Tibial nerve (tissue), 4 donors: ENCODE results near the gene ZNF500. TPM values are rescaled to one million over a fixed set of nuclear protein-coding genes. Genes with fewer than 3 reads are reported as not detected.

ENCODE experiments used
- DNase-seq, 2 donors: peaks; one replicate each; pipeline ENCODE4 v3.0.0-alpha.2; 2019; ENCODE audit warnings: low spot score in 2 of 2
- H3K27ac ChIP-seq, 4 donors: fragments of 200-600 bp; sonication (generic) in 3 of 4; one replicate each; pipeline ENCODE4 v1.5.1; 2017 to 2019; ENCODE audit warnings: mild to moderate bottlenecking in 1 of 4
- H3K27me3 ChIP-seq, 2 donors: fragments of 200-600 bp; sonication (generic) in 1 of 2; one replicate each; pipeline versions ENCODE4 v1.5.1 to v1.6.0; 2017 to 2019
- H3K36me3 ChIP-seq, 3 donors: fragments of 200-600 bp; sonication (generic); one replicate each; pipeline ENCODE4 v1.5.1; 2018 to 2019
- H3K4me1 ChIP-seq, 4 donors: fragments of 200-600 bp; sonication (generic) in 3 of 4; one replicate each; pipeline ENCODE4 v1.5.1; 2017 to 2019
- H3K4me3 ChIP-seq, 4 donors: fragments of 200-600 bp; sonication (generic) in 3 of 4; one replicate each; pipeline ENCODE4 v1.5.1; 2017 to 2019; ENCODE audit warnings: mild to moderate bottlenecking in 1 of 4, moderate library complexity in 1 of 4
- H3K9me3 ChIP-seq, 4 donors: fragments of 200-600 bp; sonication (generic) in 3 of 4; one replicate each; pipeline ENCODE4 v1.5.1; 2017 to 2019
- EP300 ChIP-seq, 2 donors: sonication (generic); formaldehyde crosslinking; IDR thresholded peaks; one replicate each; pipeline ENCODE4 v1.6.1; 2017; ENCODE audit warnings: antibody characterized with exemption in 2 of 2, mild to moderate bottlenecking in 1 of 2
- POLR2A ChIP-seq, 2 donors: fragments of 450-650 bp; IDR thresholded peaks; one replicate each; pipeline ENCODE4 v1.6.1; 2017; ENCODE audit warnings: antibody characterized with exemption in 2 of 2, mild to moderate bottlenecking in 2 of 2, moderate library complexity in 2 of 2
- WGBS, 2 donors: methylation state at CpG; one replicate each; pipeline ENCODE4 v1.1.5; 2018; 5-methylcytosine and 5-hydroxymethylcytosine counted together
- total RNA-seq, 4 donors: library from RNA; depleted of rRNA; stranded (reverse); fragments of >200 nt; gene quantifications; one replicate each; pipeline ENCODE4 v1.1.0, GENCODE V29; 2016
- TF ChIP-seq, protein P1 (sequence below), 5 experiments: fragments of 200-600 bp in 3 of 5; fragments of 450-650 bp in 2 of 5; sonication (generic) in 3 of 5; IDR thresholded peaks; one replicate each; pipeline ENCODE4 v1.5.1; 2016 to 2019; ENCODE audit warnings: antibody characterized with exemption in 5 of 5, mild to moderate bottlenecking in 3 of 5, moderate library complexity in 2 of 5

Gene ZNF500
- total RNA-seq, 4 donors from 2014 or later, result 20.3 to 43.2 (median 34.4) TPM

DNA sequence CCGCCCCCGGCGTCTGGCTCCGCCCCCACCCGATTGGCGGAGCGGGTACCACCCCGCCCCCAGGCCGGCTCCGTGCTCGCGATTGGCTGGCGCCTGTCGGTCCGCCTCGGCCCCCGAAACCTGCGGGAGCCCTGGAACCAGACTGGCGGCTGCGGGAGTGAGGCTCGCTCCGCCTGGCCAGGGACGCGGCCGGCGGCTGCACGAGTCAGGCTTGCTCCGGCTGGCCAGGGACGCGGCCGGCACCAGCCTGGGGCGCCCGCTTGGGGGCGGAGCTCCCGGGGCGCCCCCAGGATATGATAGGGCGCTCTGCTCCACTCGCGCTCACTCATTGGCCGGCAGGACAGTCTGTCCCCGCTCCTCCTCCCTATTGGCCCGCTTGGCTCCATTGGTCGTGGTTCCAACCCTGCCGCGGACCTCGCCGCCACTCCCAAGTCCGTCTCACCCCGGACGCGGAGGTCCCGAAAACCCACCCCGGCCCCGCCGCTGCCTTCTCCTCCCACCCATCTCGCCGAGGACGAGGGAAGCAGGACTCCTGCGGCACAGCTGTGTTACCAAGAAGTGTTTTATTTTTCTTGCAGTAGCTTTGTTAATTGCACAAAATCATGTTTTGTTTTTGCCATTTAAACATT is 35.8 kb upstream of the ZNF500 start:
- WGBS, 2 donors, result 0 to 1% methylated on average over 33 to 46 of the region's 59 CpGs
- no peak for TF ChIP-seq EP300 (IDR thresholded peaks at IDR 0.05)
- TF ChIP-seq, protein P1, sequence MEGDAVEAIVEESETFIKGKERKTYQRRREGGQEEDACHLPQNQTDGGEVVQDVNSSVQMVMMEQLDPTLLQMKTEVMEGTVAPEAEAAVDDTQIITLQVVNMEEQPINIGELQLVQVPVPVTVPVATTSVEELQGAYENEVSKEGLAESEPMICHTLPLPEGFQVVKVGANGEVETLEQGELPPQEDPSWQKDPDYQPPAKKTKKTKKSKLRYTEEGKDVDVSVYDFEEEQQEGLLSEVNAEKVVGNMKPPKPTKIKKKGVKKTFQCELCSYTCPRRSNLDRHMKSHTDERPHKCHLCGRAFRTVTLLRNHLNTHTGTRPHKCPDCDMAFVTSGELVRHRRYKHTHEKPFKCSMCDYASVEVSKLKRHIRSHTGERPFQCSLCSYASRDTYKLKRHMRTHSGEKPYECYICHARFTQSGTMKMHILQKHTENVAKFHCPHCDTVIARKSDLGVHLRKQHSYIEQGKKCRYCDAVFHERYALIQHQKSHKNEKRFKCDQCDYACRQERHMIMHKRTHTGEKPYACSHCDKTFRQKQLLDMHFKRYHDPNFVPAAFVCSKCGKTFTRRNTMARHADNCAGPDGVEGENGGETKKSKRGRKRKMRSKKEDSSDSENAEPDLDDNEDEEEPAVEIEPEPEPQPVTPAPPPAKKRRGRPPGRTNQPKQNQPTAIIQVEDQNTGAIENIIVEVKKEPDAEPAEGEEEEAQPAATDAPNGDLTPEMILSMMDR (IDR thresholded peaks at IDR 0.05), result peak; percentile 12 to 75 (median 51)
- H3K36me3 ChIP-seq, result peaks cover 0 to 59% (median 0%) of the 10 kb centered on the region in 3 donors

DNA sequence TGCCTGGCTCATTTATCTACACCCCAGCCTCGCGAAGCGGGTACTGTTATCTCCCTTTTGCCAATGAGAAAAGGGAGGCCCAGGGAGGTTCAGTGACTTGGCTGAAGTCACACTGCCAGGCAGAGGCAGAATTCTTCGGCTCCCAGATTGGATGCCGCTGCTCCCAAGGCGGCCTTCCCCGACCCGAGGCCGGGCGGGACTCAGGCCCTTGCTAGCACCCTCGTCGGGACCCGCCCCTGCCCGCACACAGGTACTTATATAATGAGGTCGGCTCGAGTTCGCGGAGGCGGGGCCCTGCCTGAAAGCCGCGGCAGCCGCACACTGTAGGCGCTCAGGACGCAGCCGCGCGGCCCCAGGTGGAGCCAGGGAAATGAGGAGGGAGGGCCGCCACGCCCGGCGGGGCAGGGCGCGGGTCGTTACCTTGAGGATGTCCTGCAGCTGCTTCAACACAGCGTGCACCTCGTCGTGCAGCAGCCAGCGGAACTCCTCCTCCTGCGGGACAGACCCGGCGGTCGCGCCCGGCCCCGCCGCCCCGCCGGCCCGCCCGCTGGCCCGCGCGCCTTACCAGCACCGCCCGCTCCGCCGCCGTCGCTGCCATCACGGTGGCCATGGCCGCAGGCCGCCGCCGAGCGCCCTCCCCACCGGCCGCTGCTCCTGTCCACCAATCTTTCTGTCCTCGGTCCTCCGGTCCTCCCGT is 35.1 kb upstream of the ZNF500 start, which contains the start of gene ROGDI:
TSS of gene ROGDI (minus strand) at position 672 of the 697 bp plus-strand sequence. CDS start at position 610, 62 bp downstream.
- peak in 1 of 2 donors; percentile 16 for TF ChIP-seq POLR2A (IDR thresholded peaks at IDR 0.05)
- TF ChIP-seq, protein P1 (IDR thresholded peaks at IDR 0.05), result no peak
- Histone ChIP-seq H3K9me3 (no peaks in the 10 kb centered on the region), H3K27ac (peak within 1 kb of the TSS in 3 of 4 donors; percentile 78 to 83 (median 82)), H3K4me3 (peak within 1 kb of the TSS; percentile 75 to 100 (median 82)), H3K27me3 (no peaks in the 10 kb centered on the region), H3K36me3 (peaks cover 0 to 59% (median 0%) of the 10 kb centered on the region in 3 donors), H3K4me1 (peaks cover 0 to 20% (median 9%) of the 10 kb centered on the region in 4 donors)
- peak; percentile 44 to 46 for DNase-seq
- 0 to 1% methylated on average over 33 to 63 of the region's 70 CpGs for WGBS, 2 donors

More for the DNA sequence above, 35.8 kb upstream of the ZNF500 start:
- no peaks in the 10 kb centered on the region for H3K27me3 ChIP-seq
- peak; percentile 79 to 85 for DNase-seq
- H3K4me3 ChIP-seq, result peak overlapping the region; percentile 75 to 100 (median 82)
- H3K9me3 ChIP-seq, result no peaks in the 10 kb centered on the region
- H3K27ac ChIP-seq, result peak overlapping the region in 3 of 4 donors; percentile 78 to 83 (median 82)
- peaks cover 0 to 20% (median 9%) of the 10 kb centered on the region in 4 donors for H3K4me1 ChIP-seq

DNA sequence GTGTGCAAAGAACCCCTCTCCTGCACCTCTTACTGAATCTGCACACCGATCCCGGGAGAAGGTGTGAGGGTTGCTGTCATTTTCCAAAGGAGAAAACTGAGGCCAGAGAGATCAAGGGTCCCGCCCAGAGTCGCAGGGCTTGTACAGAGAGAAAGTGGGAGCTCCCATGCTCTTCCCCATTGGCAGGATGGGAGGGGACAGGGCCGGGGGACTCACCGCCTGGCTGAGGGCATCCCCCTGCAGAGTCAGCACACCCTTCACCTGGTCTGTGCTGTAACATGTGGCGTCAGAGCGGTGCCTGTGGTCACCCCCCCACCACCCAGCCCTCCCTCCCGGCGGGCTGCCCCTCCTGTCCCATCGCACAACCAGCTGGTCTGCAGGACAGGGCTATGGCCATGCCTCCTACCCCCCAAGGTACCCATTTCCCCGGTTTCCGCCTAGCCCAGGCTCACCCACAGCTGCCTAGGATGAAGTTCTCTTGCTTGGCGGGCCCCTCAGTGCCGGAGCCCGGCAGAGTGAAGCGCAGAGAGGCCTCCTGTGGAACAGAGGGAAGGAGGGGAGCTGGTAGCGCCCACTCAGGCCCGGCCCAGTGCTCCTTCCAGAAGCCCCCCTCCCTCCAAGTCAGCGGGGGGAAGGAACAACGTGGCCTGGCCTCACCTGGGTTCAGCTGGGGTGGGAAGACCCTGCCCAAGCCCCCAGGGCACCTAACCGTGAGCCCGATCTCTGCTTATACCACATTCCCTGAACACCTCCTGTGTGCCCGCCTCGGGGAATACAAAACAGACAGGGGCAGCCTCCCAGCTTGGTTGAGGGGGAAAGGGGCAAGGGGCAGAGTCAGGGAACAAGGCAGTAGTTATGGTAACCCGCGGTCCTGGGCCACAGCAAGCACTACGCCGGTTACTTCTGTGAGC is 34.3 kb upstream of the ZNF500 start:
- DNase-seq, result no peak
- Histone ChIP-seq H3K4me1 (peaks cover 0 to 20% (median 9%) of the 10 kb centered on the region in 4 donors), H3K9me3 (no peaks in the 10 kb centered on the region), H3K27me3 (no peaks in the 10 kb centered on the region), H3K4me3 (peak overlapping the region; percentile 75 to 100 (median 82)), H3K27ac (peak overlapping the region in 3 of 4 donors; percentile 26 to 83 (median 82)), H3K36me3 (peaks cover 0 to 60% (median 0%) of the 10 kb centered on the region in 3 donors)
- no peak for TF ChIP-seq POLR2A (IDR thresholded peaks at IDR 0.05)
- 55 to 56% methylated on average over 24 to 29 of the region's 29 CpGs for WGBS, 2 donors

DNA sequence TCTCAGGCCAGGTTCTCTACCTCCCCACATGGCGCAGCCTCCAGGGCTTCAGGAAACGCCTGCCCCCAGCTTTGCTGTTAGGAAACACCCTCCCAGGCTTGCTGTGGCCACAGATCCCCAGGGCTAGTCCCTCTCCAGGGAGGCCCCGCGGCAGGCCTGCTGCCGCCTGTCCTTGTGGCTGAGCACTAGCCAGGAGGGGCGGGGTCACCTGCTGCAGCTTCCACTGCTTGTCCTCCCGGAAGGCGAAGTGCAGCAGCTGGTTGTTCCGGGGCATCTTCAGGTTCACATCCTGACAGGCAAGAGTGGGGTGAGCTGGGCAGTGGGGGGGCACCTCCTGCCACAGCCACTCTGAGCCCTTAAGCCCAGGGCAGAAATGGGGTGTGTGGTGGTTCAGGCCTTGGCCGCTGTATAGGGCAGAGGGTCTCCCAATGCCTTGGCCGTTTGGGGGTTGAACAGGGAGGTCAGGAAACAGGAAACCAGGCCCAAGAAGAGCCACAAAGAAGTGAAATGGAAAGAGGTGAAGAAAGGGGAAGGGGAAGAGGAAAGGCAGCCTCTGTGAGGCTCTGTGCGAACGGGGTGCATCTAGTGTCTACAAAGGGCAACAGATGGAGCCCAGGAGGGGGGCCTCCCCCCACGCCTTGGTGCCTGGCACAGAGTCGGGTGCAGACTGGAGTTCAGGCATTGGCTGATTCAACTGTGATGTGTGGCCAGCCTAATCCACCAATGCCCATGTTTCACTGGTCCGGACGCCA is 33.5 kb upstream of the ZNF500 start:
- TF ChIP-seq, protein P1 (IDR thresholded peaks at IDR 0.05), result no peak
- TF ChIP-seq POLR2A (IDR thresholded peaks at IDR 0.05), result no peak
- TF ChIP-seq EP300 (IDR thresholded peaks at IDR 0.05), result no peak
- Histone ChIP-seq H3K27ac (no peak overlapping the region), H3K9me3 (no peaks in the 10 kb centered on the region), H3K4me1 (peaks cover 0 to 20% (median 9%) of the 10 kb centered on the region in 4 donors), H3K36me3 (peaks cover 0 to 60% (median 0%) of the 10 kb centered on the region in 3 donors), H3K4me3 (no peak overlapping the region), H3K27me3 (no peaks in the 10 kb centered on the region)
- 79 to 80% methylated on average over 16 to 17 of the region's 17 CpGs for WGBS, 2 donors
- DNase-seq, result no peak
